Measurements from ENCODE around the gene SYNDIG1. TPM values are rescaled to one million over a fixed set of nuclear protein-coding genes. Genes with fewer than 3 reads are reported as not detected.

SYNDIG1 gene
- total RNA-seq, 2 donors from 2014 or later, result 0.12 to 0.45 TPM

- intact Hi-C loops (cut with DNase I, micrococcal nuclease), result no loop called here
- no peak for DNase-seq
- no peak for ATAC-seq
Observed at GRCh38 chr20:24444526-24445190, 24.8 kb upstream of the SYNDIG1 start.

DNA sequence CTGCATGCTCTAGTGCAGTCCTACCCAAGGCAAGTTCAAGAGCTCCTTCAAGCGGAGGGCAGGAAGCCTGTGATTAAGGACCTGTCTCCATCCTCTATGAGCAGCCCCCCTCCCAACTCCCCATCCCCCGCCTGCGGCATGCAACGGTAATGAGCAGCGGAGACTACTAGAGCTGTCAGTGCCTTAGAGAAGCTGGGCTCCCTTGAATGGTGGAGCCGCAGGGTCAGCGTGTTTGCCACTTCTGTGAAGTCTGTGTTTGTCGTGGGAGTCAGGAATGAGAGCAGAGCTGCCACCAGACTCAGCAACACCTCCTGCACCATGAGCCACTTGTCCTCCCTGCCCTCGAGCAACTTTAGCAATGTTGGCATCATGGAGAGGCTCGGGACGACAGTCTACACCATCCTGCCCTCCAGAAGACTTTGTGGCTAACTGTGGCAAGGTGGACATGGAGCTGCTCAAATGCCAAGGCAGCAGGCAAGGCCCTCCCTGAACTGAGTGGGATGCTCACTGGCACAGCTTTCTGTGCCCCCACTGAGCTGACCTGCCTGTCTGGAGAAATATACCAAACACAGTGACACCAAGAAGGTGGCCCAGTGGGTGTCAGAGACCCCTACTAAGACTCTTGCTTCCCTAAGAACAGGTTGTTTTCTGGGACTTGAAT is 23.8 kb upstream of the SYNDIG1 start:
- DNase-seq (no peak), ATAC-seq (no peak)
- intact Hi-C loops (cut with DNase I, micrococcal nuclease), result no loop called here

DNA sequence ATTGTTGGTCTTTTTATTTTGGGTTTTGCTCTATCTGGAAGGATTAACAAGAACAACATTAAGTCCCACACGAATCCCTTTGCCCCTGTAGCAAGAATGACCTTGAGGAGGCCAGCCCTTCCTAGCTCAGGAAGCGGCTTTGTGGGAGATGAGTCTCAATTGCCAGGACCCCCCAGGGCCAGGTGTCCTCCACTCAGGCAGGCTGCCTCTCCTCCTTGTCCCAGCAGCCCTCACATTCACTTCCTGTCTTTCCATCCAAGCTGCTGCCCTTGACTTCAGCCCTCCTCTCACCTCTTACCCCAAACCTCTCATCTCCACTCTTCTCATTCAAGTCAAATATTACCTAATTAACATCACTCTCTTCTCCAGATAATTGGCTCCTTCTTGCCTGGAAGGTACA is 22.6 kb upstream of the SYNDIG1 start:
- DNase-seq (no peak), ATAC-seq (no peak)
- intact Hi-C loops (cut with DNase I, micrococcal nuclease), result no loop called here

DNA sequence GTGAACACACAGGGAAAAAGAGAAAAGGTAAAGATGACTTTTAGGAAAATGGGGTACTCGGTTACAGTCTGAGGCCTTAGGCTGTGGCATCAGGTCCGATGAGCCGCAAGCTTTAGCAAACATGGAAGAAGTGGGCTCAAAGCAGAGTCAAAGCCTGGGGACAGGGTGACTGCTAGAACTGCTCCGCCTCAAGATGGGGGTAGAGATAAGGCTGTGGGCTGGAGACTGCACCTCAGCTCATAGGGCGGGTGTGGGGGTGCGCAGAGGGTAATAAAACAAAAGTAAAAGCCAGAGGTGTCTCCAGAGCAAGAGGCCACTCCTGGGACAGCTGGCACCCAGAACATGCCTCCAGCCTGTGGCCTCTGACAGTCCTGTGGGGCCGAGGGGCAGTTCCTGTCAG is 21.3 kb upstream of the SYNDIG1 start:
- intact Hi-C loops (cut with DNase I, micrococcal nuclease), result no loop called here
- ATAC-seq, result no peak
- DNase-seq, result no peak

DNA sequence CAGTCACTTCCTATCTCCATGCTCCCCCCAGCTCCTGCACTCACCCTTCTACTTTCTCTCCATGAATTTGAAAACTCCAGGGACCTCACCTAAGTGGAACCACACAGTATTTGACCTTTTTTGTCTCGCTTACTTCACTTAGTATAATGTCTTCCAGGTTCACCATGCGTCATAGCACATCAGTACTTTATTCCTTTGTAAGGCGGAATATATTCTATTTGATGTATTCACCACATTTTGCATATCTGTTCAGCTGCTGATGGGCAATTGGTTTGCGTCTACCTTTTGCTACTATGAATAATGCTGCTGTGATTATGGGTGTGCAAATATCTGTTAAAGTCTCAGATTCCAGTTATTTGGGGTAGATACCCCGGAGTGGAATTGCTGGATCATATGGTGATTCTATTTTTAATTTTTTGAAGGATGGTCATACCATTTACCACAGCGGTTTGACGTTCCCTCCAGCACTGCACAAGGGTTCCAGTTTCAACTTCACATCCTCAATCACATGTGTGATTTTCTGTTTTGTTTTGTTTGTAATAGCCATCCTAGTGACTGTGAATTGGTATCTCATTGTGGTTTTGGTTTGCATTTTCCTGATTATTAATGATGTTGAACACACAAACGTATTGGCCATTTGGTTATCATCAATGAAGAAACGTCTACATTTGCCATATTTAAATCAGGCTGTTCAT is 20.3 kb upstream of the SYNDIG1 start:
- ATAC-seq (no peak), DNase-seq (no peak)
- intact Hi-C loops (cut with DNase I, micrococcal nuclease), result no loop called here

GRCh38 chr20:24450177-24450576 is 19.3 kb upstream of the SYNDIG1 start:
- ATAC-seq, result no peak
- intact Hi-C loops (cut with DNase I, micrococcal nuclease), result no loop called here
- DNase-seq, result no peak

DNA sequence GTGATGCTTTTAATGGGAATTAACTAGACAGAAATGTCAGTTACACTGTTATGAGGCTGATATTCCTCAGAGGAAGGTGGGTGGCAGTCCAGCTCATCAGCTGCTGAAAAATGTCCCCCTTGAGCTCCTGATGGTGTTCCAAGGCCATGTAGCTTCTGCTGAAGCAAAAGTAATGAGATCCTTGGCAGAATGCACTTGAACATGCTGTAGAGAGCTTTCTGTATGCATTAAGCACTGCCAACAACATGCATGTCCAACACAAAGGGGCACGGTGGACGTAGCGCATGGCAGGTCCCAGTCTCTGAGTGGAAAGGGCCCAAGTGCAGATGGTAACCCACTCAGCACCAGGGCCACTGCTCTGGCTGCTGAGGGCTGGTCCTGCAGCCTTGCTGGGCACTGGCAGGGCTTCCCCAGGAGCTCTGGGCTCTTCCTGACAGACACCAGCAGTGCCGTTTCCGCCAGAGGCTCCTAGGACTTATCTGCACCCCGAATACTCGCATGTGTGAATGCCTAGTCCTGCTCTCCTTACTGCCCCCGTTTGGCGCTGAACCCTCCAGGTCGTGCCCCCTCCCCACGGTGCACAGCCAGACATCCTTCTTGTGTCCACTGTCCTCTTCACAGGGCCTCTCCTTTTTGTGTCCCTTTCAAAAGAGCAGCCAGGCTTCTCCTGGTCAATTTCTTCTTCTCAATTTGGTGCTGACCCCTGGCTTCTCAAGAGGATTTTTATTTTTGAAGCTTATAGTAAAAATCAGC is 18.6 kb upstream of the SYNDIG1 start:
- ATAC-seq, result no peak
- DNase-seq, result no peak
- intact Hi-C loops (cut with DNase I, micrococcal nuclease), result no loop called here

GRCh38 chr20:24451428-24451827 is 18.0 kb upstream of the SYNDIG1 start:
- DNase-seq (no peak), ATAC-seq (no peak)
- intact Hi-C loops (cut with DNase I, micrococcal nuclease), result no loop called here

GRCh38 chr20:24452016-24452415 is 17.4 kb upstream of the SYNDIG1 start:
- ATAC-seq, result no peak

GRCh38 chr20:24452498-24453127 is 16.8 kb upstream of the SYNDIG1 start:
- no peak for ATAC-seq

More at GRCh38 chr20:24452016-24452415, 17.4 kb upstream of the SYNDIG1 start:
- DNase-seq, result no peak
- intact Hi-C loops (cut with DNase I, micrococcal nuclease), result no loop called here

GRCh38 chr20:24453869-24454268 is 15.6 kb upstream of the SYNDIG1 start:
- no peak for DNase-seq
- intact Hi-C loops (cut with DNase I, micrococcal nuclease), result no loop called here
- ATAC-seq, result no peak

More at GRCh38 chr20:24452498-24453127, 16.8 kb upstream of the SYNDIG1 start:
- intact Hi-C loops (cut with DNase I, micrococcal nuclease), result no loop called here
- DNase-seq, result no peak

- ATAC-seq, result no peak
- intact Hi-C loops (cut with DNase I, micrococcal nuclease), result no loop called here
Observed at GRCh38 chr20:24455081-24455480, 14.3 kb upstream of the SYNDIG1 start.

DNA sequence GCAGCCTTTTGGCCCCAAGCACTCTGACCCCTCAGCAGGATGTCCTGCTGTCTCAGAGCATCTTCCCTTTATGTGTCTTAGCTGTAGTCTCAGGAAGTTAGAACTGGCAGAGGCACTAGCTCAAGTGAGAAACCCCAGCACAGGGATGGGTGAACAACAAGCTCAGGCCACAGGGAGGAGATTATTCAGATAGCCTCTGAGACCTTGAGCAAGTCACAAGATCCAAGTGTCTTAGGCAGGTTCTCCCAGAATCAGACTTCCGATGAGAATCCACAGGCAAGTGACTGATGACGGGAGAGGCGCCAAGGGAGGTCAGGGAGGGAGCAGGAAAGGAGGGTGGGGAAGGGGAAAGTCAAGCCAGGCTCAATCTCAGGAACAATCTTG is 13.0 kb upstream of the SYNDIG1 start:
- no peak for ATAC-seq
- intact Hi-C loops (cut with DNase I, micrococcal nuclease), result no loop called here
- DNase-seq, result no peak

More at GRCh38 chr20:24455081-24455480, 14.3 kb upstream of the SYNDIG1 start:
- no peak for DNase-seq

DNA sequence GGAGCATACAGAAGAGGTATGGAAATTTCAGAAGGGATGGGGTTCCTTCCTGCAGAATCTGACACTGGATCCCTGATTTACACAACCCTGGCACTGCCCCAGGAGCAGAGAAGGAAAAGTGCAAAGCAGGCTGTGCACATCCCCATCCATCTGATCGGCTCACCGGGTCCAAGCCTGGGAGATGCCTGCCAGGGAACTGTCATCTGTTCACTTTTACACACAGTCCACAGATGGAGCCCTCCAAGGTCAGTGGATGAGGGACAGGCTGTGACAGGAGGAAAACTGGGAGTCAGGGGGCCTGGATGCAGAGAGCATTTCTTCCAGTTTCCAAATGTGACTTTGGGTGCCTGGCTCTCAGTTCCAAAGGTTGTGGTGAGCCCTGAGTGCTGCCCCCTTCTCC is 11.0 kb upstream of the SYNDIG1 start:
- DNase-seq (no peak), ATAC-seq (no peak)
- intact Hi-C loops (cut with DNase I, micrococcal nuclease), result no loop called here

DNA sequence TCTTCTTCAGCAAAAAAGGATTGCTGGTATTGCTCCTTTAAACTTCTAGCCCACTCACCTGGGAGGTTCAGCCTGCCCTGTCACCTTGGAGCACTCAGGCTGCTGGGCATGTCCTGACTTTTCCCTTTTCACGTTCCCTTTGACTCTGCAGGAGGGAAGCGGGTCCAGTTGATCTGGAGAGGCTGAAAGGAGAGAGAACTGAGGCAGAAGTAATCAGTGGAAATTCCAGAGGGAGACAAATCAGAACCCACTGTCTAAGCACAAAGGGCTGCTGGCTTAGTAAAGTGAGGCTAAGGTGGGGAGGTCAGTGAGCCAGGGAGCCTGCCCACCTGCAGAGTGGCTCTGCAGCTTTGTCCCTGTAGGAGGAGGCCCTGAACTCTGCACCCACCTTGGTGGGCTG is 9.7 kb upstream of the SYNDIG1 start:
- ATAC-seq, result no peak
- no peak for DNase-seq

DNA sequence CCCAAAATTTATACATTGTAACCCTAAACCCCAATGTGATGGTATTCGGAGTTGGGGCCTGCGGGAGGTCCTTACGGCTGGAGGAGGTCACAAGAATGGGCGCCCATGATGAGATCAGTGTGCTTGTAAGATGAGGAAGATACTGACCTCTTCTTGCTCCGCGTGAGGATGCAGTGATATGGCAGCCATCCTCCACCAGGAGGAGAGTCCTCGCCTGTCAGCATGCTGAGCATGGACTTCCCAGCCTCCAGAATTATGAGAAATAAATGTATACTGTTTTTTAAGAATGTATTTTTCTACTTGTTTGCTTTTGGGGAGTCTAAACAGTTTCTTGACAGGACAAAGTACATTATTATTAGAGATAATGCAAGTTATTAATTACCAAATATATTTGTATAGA is 8.7 kb upstream of the SYNDIG1 start:
- intact Hi-C loops (cut with DNase I, micrococcal nuclease), result no loop called here
- ATAC-seq, result no peak

More for the DNA sequence above, 9.7 kb upstream of the SYNDIG1 start:
- intact Hi-C loops (cut with DNase I, micrococcal nuclease), result no loop called here

GRCh38 chr20:24461848-24462247 is 7.6 kb upstream of the SYNDIG1 start:
- no peak for DNase-seq
- no peak for ATAC-seq
- intact Hi-C loops (cut with DNase I, micrococcal nuclease), result no loop called here

More for the DNA sequence above, 8.7 kb upstream of the SYNDIG1 start:
- no peak for DNase-seq

- no peak for DNase-seq
- intact Hi-C loops (cut with DNase I, micrococcal nuclease), result no loop called here
- ATAC-seq, result no peak
Observed at GRCh38 chr20:24462460-24463010, 6.9 kb upstream of the SYNDIG1 start.

DNA sequence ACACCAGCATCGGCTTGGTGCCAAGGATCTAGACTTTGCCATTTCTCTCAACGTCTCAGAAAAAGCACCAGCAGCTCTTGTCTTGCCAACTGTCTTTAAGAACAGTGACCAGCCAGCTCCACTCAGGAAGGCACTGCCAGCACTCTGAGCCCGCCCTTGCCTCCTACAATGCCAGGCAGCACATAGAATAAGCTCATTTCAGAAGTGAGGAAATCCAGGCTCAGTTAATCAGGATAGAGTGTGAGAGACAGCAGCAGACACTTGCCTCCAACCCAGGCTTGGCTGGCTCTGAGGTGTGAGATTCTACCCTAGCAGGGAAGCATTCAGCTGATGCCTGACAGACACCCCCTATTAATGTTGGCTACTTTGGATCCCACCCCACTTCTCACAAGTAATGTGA is 4.3 kb upstream of the SYNDIG1 start:
- intact Hi-C loops (cut with DNase I, micrococcal nuclease), result no loop called here

More for the DNA sequence above, 4.3 kb upstream of the SYNDIG1 start:
- no peak for ATAC-seq
- no peak for DNase-seq

Data from left colon (tissue), 2 donors.